CD14-positive monocyte (primary cell): ENCODE results near the gene PTPRH. TPM values are rescaled to one million over a fixed set of nuclear protein-coding genes. Genes with fewer than 3 reads are reported as not detected.

Experiments used
- DNase-seq, 3 donors: peaks; one replicate each; pipeline ENCODE4 v3.0.0-alpha.2; 2011 to 2022
- H2AFZ ChIP-seq: 2 replicates; pipeline ENCODE4 v1.6.0; 2012; ENCODE audit warnings: mild to moderate bottlenecking, low read depth, low read length, inconsistent platforms; ENCODE audit not compliant: insufficient read depth, poor library complexity, severe bottlenecking
- H3K27ac ChIP-seq, 2 donors: 1 replicate in 1 of 2; 2 replicates in 1 of 2; pipeline ENCODE4 v1.5.1; 2012 to 2013; ENCODE audit warnings: low read length in 2 of 2, control low read depth in 1 of 2, inconsistent platforms in 1 of 2, low read depth in 1 of 2, mild to moderate bottlenecking in 1 of 2
- H3K27me3 ChIP-seq, 2 donors: one replicate each; pipeline versions ENCODE4 v1.6.0 to v1.6.1; 2011 to 2013; ENCODE audit warnings: low read length in 2 of 2; ENCODE audit not compliant: control insufficient read depth in 2 of 2, insufficient read depth in 2 of 2
- H3K36me3 ChIP-seq, 2 donors: replicated peaks in 1 of 2; 1 replicate in 1 of 2; 2 replicates in 1 of 2; pipeline versions ENCODE4 v1.5.1 to v1.6.1; 2012 to 2013; ENCODE audit warnings: low read length in 2 of 2, control low read depth in 1 of 2, inconsistent platforms in 1 of 2, mild to moderate bottlenecking in 1 of 2; ENCODE audit not compliant: insufficient read depth in 2 of 2, control insufficient read depth in 1 of 2
- H3K4me1 ChIP-seq, 2 donors: 1 replicate in 1 of 2; 2 replicates in 1 of 2; pipeline versions ENCODE4 v1.5.1 to v1.6.1; 2012 to 2013; ENCODE audit warnings: low read length in 2 of 2, control low read depth in 1 of 2, inconsistent platforms in 1 of 2, mild to moderate bottlenecking in 1 of 2, moderate library complexity in 1 of 2; ENCODE audit not compliant: insufficient read depth in 2 of 2, control insufficient read depth in 1 of 2
- H3K4me2 ChIP-seq: replicated peaks from 2 replicates; pipeline ENCODE3; 2012; ENCODE audit warnings: low read length, moderate library complexity, mild to moderate bottlenecking; ENCODE audit not compliant: poor library complexity, severe bottlenecking; ENCODE audit errors: extremely low read depth
- H3K4me3 ChIP-seq, 3 experiments: fragments of 200-600 bp in 1 of 3; sonication (generic) in 1 of 3; replicated peaks in 1 of 3; 1 replicate in 2 of 3; 2 replicates in 1 of 3; pipeline ENCODE4 v1.5.1; 2011 to 2013; ENCODE audit warnings: low read length in 3 of 3, mild to moderate bottlenecking in 3 of 3, control low read depth in 2 of 3, low read depth in 2 of 3, inconsistent platforms in 1 of 3, moderate library complexity in 1 of 3
- H3K79me2 ChIP-seq: 2 replicates; pipeline ENCODE4 v1.6.0; 2012; ENCODE audit warnings: mild to moderate bottlenecking, control low read depth, inconsistent platforms, low read length, moderate library complexity; ENCODE audit not compliant: insufficient read depth
- H3K9ac ChIP-seq: 2 replicates; pipeline ENCODE4 v1.6.0; 2017; ENCODE audit warnings: low read length, mild to moderate bottlenecking; ENCODE audit not compliant: insufficient read depth, poor library complexity, severe bottlenecking
- H3K9me3 ChIP-seq, 2 donors: replicated peaks in 1 of 2; 1 replicate in 1 of 2; 2 replicates in 1 of 2; pipeline versions ENCODE4 v1.5.1 to v1.6.1; 2012 to 2013; ENCODE audit warnings: low read length in 2 of 2, control low read depth in 1 of 2; ENCODE audit not compliant: control insufficient read depth in 1 of 2, insufficient read depth in 1 of 2
- H4K20me1 ChIP-seq: 2 replicates; pipeline ENCODE4 v1.6.0; 2012; ENCODE audit warnings: mild to moderate bottlenecking, low read length, control low read depth, moderate library complexity; ENCODE audit not compliant: insufficient read depth
- H3K27ac Mint-ChIP-seq, 7 donors: one replicate each; pipeline ENCODE4 v1.8.0; 2020; ENCODE audit warnings: mild to moderate bottlenecking in 7 of 7, mixed read lengths in 7 of 7, moderate library complexity in 6 of 7, inconsistent platforms in 2 of 7
- H3K27me3 Mint-ChIP-seq, 3 donors: one replicate each; pipeline ENCODE4 v1.8.0; 2021 to 2022; ENCODE audit warnings: low read depth in 3 of 3, mild to moderate bottlenecking in 3 of 3, mixed read lengths in 3 of 3, moderate library complexity in 3 of 3, inconsistent platforms in 1 of 3
- H3K36me3 Mint-ChIP-seq, 2 donors: one replicate each; pipeline ENCODE4 v1.8.0; 2020; ENCODE audit warnings: mixed read lengths in 2 of 2, inconsistent platforms in 1 of 2, mild to moderate bottlenecking in 1 of 2
- H3K4me1 Mint-ChIP-seq: one replicate; pipeline ENCODE4 v1.8.0; 2020; ENCODE audit warnings: mild to moderate bottlenecking, mixed read lengths
- H3K4me3 Mint-ChIP-seq, 2 donors: one replicate each; pipeline ENCODE4 v1.8.0; 2020; ENCODE audit warnings: mild to moderate bottlenecking in 2 of 2, mixed read lengths in 2 of 2, moderate library complexity in 1 of 2
- H3K9me3 Mint-ChIP-seq, 7 donors: one replicate each; pipeline ENCODE4 v1.8.0; 2020 to 2022; ENCODE audit warnings: mixed read lengths in 7 of 7, mild to moderate bottlenecking in 6 of 7, moderate library complexity in 6 of 7, inconsistent platforms in 2 of 7
- WGBS: methylation state at CpG from one replicate; pipeline ENCODE4 v1.1.5; 2013; ENCODE audit warnings: missing lambda C conversion rate; ENCODE audit not compliant: insufficient coverage; 5-methylcytosine and 5-hydroxymethylcytosine counted together
- intact Hi-C, 2 donors: fragments of 100-400 bp; cut with micrococcal nuclease; formaldehyde crosslinking; loops; one replicate each; pipeline versions ENCODE4 v1.15.0 to v1.15.1; 2023
- polyA plus RNA-seq, 3 donors: library from polyadenylated mRNA; depleted of rRNA in 1 of 3; unstranded in 2 of 3; stranded (reverse) in 1 of 3; fragments of 300-500 nt in 2 of 3; fragments of >200 nt in 1 of 3; fragmentation: Illumina TruSeq in 2 of 3; gene quantifications; 1 replicate in 2 of 3; 2 replicates in 1 of 3; pipeline ENCODE4 v1.2.3, GENCODE V29; 2012 to 2021
- TF ChIP-seq, protein P1 (sequence below): fragments of 200-600 bp; IDR thresholded peaks from one replicate; pipeline ENCODE4 v1.8.0; 2022; ENCODE audit warnings: antibody characterized with exemption, mild to moderate bottlenecking

The PTPRH gene
- polyA plus RNA-seq, 3 donors, result 0.08 to 0.53 TPM; not detected in 1

DNA sequence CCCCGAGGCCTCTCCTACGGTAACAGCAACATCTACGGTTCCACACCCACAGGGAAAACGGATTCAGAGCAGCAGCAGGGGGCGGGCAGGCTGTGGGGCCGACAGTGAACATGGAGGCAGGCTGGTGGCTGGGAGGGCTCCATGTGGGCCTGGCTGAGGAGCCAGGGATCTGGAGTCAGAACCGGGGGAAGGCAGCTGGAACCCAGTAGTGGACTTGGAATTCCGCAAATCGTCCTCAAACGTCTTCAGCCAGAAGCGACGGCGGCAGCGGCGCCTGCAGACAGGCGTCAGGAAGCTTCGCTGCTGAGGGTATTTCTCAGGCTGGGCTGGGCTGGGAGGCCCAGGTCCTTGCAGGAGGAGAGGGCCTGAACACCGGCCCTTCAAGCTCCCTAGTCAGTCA lies 17.5 kb upstream of the PTPRH start:
- 86% methylated on average over 18 of the region's 18 CpGs for WGBS
- no peak overlapping the region for H3K27ac ChIP-seq
- no peaks in the 10 kb centered on the region for H3K4me1 ChIP-seq
- no peaks in the 10 kb centered on the region for H3K79me2 ChIP-seq
- Mint-ChIP-seq H3K9me3 (peaks cover 0 to 3% (median 0%) of the 10 kb centered on the region in 7 donors), H3K36me3 (peaks cover 36 to 58% of the 10 kb centered on the region in 2 donors), H3K27me3 (peaks cover 0 to 3% (median 3%) of the 10 kb centered on the region in 3 donors), H3K4me3 (no peak overlapping the region), H3K27ac (peak overlapping the region in 3 of 7 donors; percentile 13 to 41 (median 19)), H3K4me1 (peaks cover 5% of the 10 kb centered on the region)
- H3K9me3 ChIP-seq, result no peaks in the 10 kb centered on the region
- no peak overlapping the region for H3K4me2 ChIP-seq
- peaks cover 54 to 64% of the 10 kb centered on the region in 2 donors for H3K36me3 ChIP-seq
- H3K27me3 ChIP-seq, result no peaks in the 10 kb centered on the region
- no peak overlapping the region for H3K4me3 ChIP-seq
- DNase-seq, result no peak
- H4K20me1 ChIP-seq, result peaks cover 88% of the 10 kb centered on the region
- TF ChIP-seq, protein P1, sequence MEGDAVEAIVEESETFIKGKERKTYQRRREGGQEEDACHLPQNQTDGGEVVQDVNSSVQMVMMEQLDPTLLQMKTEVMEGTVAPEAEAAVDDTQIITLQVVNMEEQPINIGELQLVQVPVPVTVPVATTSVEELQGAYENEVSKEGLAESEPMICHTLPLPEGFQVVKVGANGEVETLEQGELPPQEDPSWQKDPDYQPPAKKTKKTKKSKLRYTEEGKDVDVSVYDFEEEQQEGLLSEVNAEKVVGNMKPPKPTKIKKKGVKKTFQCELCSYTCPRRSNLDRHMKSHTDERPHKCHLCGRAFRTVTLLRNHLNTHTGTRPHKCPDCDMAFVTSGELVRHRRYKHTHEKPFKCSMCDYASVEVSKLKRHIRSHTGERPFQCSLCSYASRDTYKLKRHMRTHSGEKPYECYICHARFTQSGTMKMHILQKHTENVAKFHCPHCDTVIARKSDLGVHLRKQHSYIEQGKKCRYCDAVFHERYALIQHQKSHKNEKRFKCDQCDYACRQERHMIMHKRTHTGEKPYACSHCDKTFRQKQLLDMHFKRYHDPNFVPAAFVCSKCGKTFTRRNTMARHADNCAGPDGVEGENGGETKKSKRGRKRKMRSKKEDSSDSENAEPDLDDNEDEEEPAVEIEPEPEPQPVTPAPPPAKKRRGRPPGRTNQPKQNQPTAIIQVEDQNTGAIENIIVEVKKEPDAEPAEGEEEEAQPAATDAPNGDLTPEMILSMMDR, result no peak
- intact Hi-C loops, result no loop called here
- H2AFZ ChIP-seq, result no peak overlapping the region
- no peak overlapping the region for H3K9ac ChIP-seq

DNA sequence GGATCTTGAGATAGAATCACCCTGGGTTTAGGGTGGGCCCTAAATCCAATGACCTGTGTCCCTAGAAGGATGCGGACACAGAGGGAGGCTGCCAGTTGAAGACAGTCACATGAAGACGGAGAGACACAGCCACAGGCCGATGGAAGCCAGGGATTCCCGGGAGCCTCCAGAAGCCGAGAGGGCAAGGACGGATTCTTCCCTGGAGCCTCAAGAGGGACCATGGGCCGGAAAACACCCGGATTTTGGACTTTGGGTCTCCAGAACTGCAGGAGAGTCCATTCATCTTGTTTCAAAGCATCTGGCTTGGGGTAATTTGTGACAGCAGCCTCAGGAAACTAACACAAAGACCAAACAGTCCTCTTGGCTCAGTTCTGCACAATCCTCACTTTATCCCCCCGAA lies 17.0 kb upstream of the PTPRH start:
- Mint-ChIP-seq H3K4me3 (no peak overlapping the region), H3K36me3 (peaks cover 36 to 52% of the 10 kb centered on the region in 2 donors), H3K4me1 (peaks cover 5% of the 10 kb centered on the region), H3K27me3 (peaks cover 0 to 3% (median 3%) of the 10 kb centered on the region in 3 donors), H3K27ac (peak overlapping the region in 1 of 7 donors; percentile 67), H3K9me3 (peaks cover 0 to 3% (median 0%) of the 10 kb centered on the region in 7 donors)
- Histone ChIP-seq H2AFZ (no peak overlapping the region), H3K9me3 (no peaks in the 10 kb centered on the region), H3K79me2 (no peaks in the 10 kb centered on the region), H3K4me1 (no peaks in the 10 kb centered on the region), H4K20me1 (peaks cover 87% of the 10 kb centered on the region), H3K4me3 (no peak overlapping the region), H3K36me3 (peaks cover 49 to 58% of the 10 kb centered on the region in 2 donors), H3K27me3 (no peaks in the 10 kb centered on the region), H3K4me2 (no peak overlapping the region), H3K9ac (no peak overlapping the region), H3K27ac (no peak overlapping the region)
- TF ChIP-seq, protein P1, result no peak
- intact Hi-C loops, result no loop called here
- WGBS, result 85% methylated on average over 8 of the region's 9 CpGs
- DNase-seq, result no peak
